Small intestine (tissue), 7 donors: ENCODE data around the gene TSC22D3. TPM values are rescaled to one million over a fixed set of nuclear protein-coding genes. Genes with fewer than 3 reads are reported as not detected.

ENCODE experiments used
- DNase-seq, 2 donors: peaks; one replicate each; pipeline versions ENCODE4 v3.0.0 to v3.0.0-alpha.2; 2013
- FAIRE-seq: peaks from 2 replicates; lab custom pipeline; 2012; peaks lifted over from hg19 to GRCh38; lab: Jason Lieb, UNC
- H3K27ac ChIP-seq, 3 donors: one replicate each; pipeline ENCODE4 v1.5.1; 2013; ENCODE audit warnings: low read length in 2 of 3, mild to moderate bottlenecking in 2 of 3, control low read depth in 1 of 3, inconsistent platforms in 1 of 3, low read depth in 1 of 3, moderate library complexity in 1 of 3
- H3K27me3 ChIP-seq, 3 donors: one replicate each; pipeline ENCODE4 v1.6.1; 2013; ENCODE audit warnings: low read length in 3 of 3, inconsistent platforms in 1 of 3; ENCODE audit not compliant: control insufficient read depth in 3 of 3, insufficient read depth in 3 of 3
- H3K36me3 ChIP-seq, 3 donors: one replicate each; pipeline ENCODE4 v1.6.1; 2013; ENCODE audit warnings: low read length in 3 of 3, inconsistent platforms in 1 of 3, low read depth in 1 of 3, mild to moderate bottlenecking in 1 of 3, moderate library complexity in 1 of 3; ENCODE audit not compliant: control insufficient read depth in 3 of 3, insufficient read depth in 2 of 3
- H3K4me1 ChIP-seq, 3 donors: one replicate each; pipeline ENCODE4 v1.6.1; 2013; ENCODE audit warnings: low read length in 2 of 3, inconsistent platforms in 1 of 3, low read depth in 1 of 3, mild to moderate bottlenecking in 1 of 3, moderate library complexity in 1 of 3; ENCODE audit not compliant: control insufficient read depth in 3 of 3, insufficient read depth in 2 of 3
- H3K4me3 ChIP-seq, 3 donors: one replicate each; pipeline ENCODE4 v1.5.1; 2013; ENCODE audit warnings: low read length in 3 of 3, control low read depth in 1 of 3, inconsistent platforms in 1 of 3, low read depth in 1 of 3, mild to moderate bottlenecking in 1 of 3, moderate library complexity in 1 of 3
- H3K9me3 ChIP-seq, 2 donors: one replicate each; pipeline ENCODE4 v1.6.1; 2013; ENCODE audit warnings: low read depth in 1 of 2, low read length in 1 of 2; ENCODE audit not compliant: control insufficient read depth in 2 of 2, insufficient read depth in 1 of 2
- WGBS, 3 donors: extraction: QIAGEN DNeasy Blood & Tissue Kit; methylation state at CpG; one replicate each; pipeline ENCODE4 v1.1.7; 2013; 5-methylcytosine and 5-hydroxymethylcytosine counted together
- polyA plus RNA-seq, 4 donors: library from polyadenylated mRNA; stranded (reverse) in 3 of 4; unstranded in 1 of 4; fragments of 200-250 nt in 3 of 4; fragments of 120-200 nt in 1 of 4; gene quantifications; one replicate each; pipeline versions ENCODE4 v1.2.1 to v1.2.3, GENCODE V29; 2013
- donor health status: healthy with polysubstance abuse.
- donor health status: control.
- donor health status: control.
- donor health status: Bipolar disorder and iron deficiency.
- donor health status: healthy.

Gene TSC22D3
- polyA plus RNA-seq, 4 donors: 85.6 to 244 (median 120) TPM

DNA sequence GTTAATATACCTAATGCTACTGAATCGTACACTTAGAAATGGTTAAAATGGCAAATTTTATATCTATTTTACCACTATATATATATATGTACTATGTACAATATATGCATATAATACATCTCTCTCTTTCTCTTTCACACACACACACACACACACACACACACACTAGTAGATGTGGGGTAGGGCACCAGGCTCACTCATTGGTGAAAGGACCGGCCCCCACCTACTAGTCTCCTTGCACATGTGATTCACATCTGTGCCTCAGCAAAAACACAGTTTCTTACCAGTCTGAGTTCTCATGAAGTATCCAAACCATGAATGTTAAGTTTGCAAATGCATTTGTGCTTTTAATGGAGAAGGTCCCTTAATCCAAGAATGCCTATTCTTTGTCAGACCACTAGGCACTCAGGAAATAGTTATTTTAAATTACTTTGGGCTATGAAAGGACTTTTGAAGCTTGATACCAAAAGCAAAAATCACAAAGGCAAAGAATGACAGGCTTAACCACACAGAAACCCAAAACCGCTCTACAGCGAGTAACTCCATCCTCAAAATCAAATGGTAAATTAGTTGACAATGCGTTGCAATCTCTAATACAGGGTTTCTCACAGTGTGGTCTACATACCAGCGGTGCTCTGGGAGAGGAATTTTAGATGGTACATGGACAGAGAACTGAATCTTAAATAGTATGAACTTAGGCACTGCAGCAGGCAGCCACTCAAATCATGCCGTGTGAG is 5.8 kb downstream of the TSC22D3 start:
- Histone ChIP-seq H3K27me3 (peaks cover 0 to 4% (median 0%) of the 10 kb centered on the region in 3 donors), H3K36me3 (no peaks in the 10 kb centered on the region), H3K4me3 (no peak overlapping the region), H3K4me1 (no peaks in the 10 kb centered on the region), H3K27ac (no peak overlapping the region), H3K9me3 (no peaks in the 10 kb centered on the region)
- FAIRE-seq (no peak), DNase-seq (no peak)
- 76 to 89% (median 84%) methylated on average over 7 of the region's 7 CpGs for whole genome bisulfite sequencing, 3 donors

- H3K4me1 ChIP-seq: no peaks in the 10 kb centered on the region
- H3K36me3 ChIP-seq: no peaks in the 10 kb centered on the region
- H3K4me3 ChIP-seq: no peak overlapping the region
- H3K27me3 ChIP-seq: no peaks in the 10 kb centered on the region
- no peak for DNase-seq
- no peak overlapping the region for H3K27ac ChIP-seq
- no peaks in the 10 kb centered on the region for H3K9me3 ChIP-seq
- FAIRE-seq: no peak
- WGBS, 3 donors: 83 to 100% (median 91%) methylated on average over 3 of the region's 3 CpGs
Measured at GRCh38 chrX:107768051-107768450, 7.5 kb downstream of the TSC22D3 start.

GRCh38 chrX:107766470-107767150 is 9.0 kb downstream of the TSC22D3 start:
- no peak for DNase-seq
- H3K9me3 ChIP-seq: no peaks in the 10 kb centered on the region
- H3K27me3 ChIP-seq: no peaks in the 10 kb centered on the region
- FAIRE-seq: no peak
- H3K4me3 ChIP-seq: no peak overlapping the region
- no peak overlapping the region for H3K27ac ChIP-seq
- WGBS, 3 donors: 60 to 89% (median 64%) methylated on average over 7 to 8 of the region's 8 CpGs
- H3K4me1 ChIP-seq: no peaks in the 10 kb centered on the region
- no peaks in the 10 kb centered on the region for H3K36me3 ChIP-seq

- H3K36me3 ChIP-seq: no peaks in the 10 kb centered on the region
- DNase-seq (no peak), FAIRE-seq (no peak)
- H3K27ac ChIP-seq: no peak overlapping the region
- 70 to 94% (median 91%) methylated on average over 11 of the region's 11 CpGs for WGBS, 3 donors
- no peaks in the 10 kb centered on the region for H3K9me3 ChIP-seq
- H3K27me3 ChIP-seq: no peaks in the 10 kb centered on the region
- H3K4me1 ChIP-seq: no peaks in the 10 kb centered on the region
- no peak overlapping the region for H3K4me3 ChIP-seq
Measured at GRCh38 chrX:107764845-107765608, 10.6 kb downstream of the TSC22D3 start.

GRCh38 chrX:107763647-107764046 is 11.9 kb downstream of the TSC22D3 start:
- H3K36me3 ChIP-seq: no peaks in the 10 kb centered on the region
- 88 to 100% (median 92%) methylated on average over 1 of the region's 1 CpG for WGBS, 3 donors
- DNase-seq (no peak), FAIRE-seq (no peak)
- H3K4me3 ChIP-seq: no peak overlapping the region
- H3K9me3 ChIP-seq: no peaks in the 10 kb centered on the region
- H3K4me1 ChIP-seq: no peaks in the 10 kb centered on the region
- H3K27me3 ChIP-seq: no peaks in the 10 kb centered on the region
- H3K27ac ChIP-seq: no peak overlapping the region

DNA sequence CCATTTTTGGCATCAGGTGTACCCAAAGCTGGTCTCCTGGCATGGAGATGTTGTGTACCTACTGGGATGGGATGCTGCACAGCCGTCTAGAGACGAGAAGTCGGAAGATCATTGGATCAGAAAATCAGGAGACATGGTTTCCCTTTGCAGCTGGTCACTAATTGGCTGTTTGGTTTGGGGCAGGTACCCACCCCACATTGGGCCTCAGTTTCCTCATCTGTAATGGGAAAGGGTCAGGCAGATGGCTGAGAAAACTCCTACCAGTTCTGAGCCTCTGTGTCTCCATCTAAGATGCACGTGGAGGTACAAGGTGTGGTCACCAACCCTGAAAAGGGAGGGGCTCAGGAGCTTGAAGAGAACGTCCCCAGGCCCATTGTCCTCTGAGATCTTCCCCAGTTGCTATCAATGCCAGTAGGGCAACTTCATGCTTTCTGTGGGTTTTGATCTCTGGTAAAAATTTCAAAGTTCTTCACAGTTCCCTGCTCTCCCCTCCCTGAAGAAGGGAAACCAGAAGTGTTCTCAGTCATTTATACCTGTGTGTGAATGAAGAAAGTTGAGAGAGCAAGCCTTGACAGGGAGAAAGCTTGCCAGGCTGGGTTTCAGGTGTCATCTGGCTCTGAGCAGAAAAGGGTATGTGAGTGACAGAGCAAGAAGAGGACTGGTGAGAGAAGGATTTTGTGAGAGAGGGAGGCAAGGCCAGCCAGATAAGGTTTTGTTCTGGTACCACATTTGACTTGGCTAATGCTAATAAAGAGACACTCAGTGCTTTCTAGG is 15.1 kb downstream of the TSC22D3 start:
- no peaks in the 10 kb centered on the region for H3K9me3 ChIP-seq
- H3K36me3 ChIP-seq: no peaks in the 10 kb centered on the region
- H3K4me3 ChIP-seq: no peak overlapping the region
- DNase-seq: no peak
- H3K27me3 ChIP-seq: no peaks in the 10 kb centered on the region
- no peak overlapping the region for H3K27ac ChIP-seq
- no peak for FAIRE-seq
- whole genome bisulfite sequencing, 3 donors: 72 to 90% (median 88%) methylated on average over 5 of the region's 5 CpGs
- no peaks in the 10 kb centered on the region for H3K4me1 ChIP-seq

GRCh38 chrX:107758231-107758766 is 17.3 kb downstream of the TSC22D3 start:
- no peak overlapping the region for H3K27ac ChIP-seq
- H3K4me1 ChIP-seq: no peaks in the 10 kb centered on the region
- H3K9me3 ChIP-seq: no peaks in the 10 kb centered on the region
- H3K4me3 ChIP-seq: no peak overlapping the region
- DNase-seq (no peak), FAIRE-seq (no peak)
- no peaks in the 10 kb centered on the region for H3K36me3 ChIP-seq
- no peaks in the 10 kb centered on the region for H3K27me3 ChIP-seq
- WGBS, 3 donors: 82 to 91% (median 87%) methylated on average over 5 of the region's 5 CpGs

- H3K27me3 ChIP-seq: no peaks in the 10 kb centered on the region
- no peak for DNase-seq
- no peak for FAIRE-seq
- H3K9me3 ChIP-seq: no peaks in the 10 kb centered on the region
- no peaks in the 10 kb centered on the region for H3K36me3 ChIP-seq
- 64 to 76% (median 67%) methylated on average over 3 of the region's 3 CpGs for WGBS, 3 donors
- no peaks in the 10 kb centered on the region for H3K4me1 ChIP-seq
- no peak overlapping the region for H3K27ac ChIP-seq
- H3K4me3 ChIP-seq: no peak overlapping the region
Measured at GRCh38 chrX:107755721-107756120, 19.9 kb downstream of the TSC22D3 start.
